ENCODE data around the gene FMNL2. TPM values are rescaled to one million over a fixed set of nuclear protein-coding genes. Genes with fewer than 3 reads are reported as not detected.

Gene FMNL2
- total and polyA plus RNA-seq, 10 donors = 8.8 to 59.3 (median 33.5) TPM

DNA sequence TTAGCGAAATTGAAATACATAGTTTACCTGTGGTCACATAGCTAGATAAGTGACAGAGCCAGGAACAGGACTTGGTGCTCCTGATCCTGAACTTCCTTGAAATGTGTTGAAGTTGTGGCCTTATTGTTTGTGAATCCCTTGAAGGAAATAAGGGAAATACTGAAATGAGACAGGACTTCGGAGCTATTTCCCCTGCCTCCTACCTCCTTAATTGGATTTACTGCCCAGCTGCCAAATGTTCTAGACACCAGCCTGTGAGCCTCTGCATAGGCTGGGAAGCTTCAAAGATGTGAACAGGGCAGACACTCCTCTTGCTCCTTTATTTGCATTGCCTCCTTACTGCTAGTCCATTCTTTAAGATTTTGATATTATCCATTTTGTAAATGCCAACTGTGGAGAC, 247.1 kb downstream of the FMNL2 start:
- TF ChIP-seq POLR2A (IDR thresholded peaks at IDR 0.05) (no peak), POLR2AphosphoS5 (IDR thresholded peaks at IDR 0.05) (no peak)
- TF ChIP-seq, protein P1, sequence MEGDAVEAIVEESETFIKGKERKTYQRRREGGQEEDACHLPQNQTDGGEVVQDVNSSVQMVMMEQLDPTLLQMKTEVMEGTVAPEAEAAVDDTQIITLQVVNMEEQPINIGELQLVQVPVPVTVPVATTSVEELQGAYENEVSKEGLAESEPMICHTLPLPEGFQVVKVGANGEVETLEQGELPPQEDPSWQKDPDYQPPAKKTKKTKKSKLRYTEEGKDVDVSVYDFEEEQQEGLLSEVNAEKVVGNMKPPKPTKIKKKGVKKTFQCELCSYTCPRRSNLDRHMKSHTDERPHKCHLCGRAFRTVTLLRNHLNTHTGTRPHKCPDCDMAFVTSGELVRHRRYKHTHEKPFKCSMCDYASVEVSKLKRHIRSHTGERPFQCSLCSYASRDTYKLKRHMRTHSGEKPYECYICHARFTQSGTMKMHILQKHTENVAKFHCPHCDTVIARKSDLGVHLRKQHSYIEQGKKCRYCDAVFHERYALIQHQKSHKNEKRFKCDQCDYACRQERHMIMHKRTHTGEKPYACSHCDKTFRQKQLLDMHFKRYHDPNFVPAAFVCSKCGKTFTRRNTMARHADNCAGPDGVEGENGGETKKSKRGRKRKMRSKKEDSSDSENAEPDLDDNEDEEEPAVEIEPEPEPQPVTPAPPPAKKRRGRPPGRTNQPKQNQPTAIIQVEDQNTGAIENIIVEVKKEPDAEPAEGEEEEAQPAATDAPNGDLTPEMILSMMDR (IDR thresholded peaks at IDR 0.05 in 8 of 11, conservative IDR thresholded peaks at IDR 0.05 in 3 of 11) = no peak
- WGBS, 5 donors = 66 to 87% (median 85%) methylated on average over 2 of the region's 2 CpGs
- Histone ChIP-seq H3K36me3 (peaks cover 0 to 6% (median 0%) of the 10 kb centered on the region in 6 donors), H3K4me1 (peaks cover 0 to 5% (median 0%) of the 10 kb centered on the region in 6 donors), H3K9me3 (no peaks in the 10 kb centered on the region), H3K27ac (no peak overlapping the region), H3K4me3 (no peak overlapping the region), H3K27me3 (replicated peaks in 1 of 7) (no peaks in the 10 kb centered on the region)
- no peak for DNase-seq
- intact Hi-C loops (cut with DNase I; ENCODE audit: low total_unique reads) = no loop called here

- intact Hi-C loops (cut with DNase I; ENCODE audit: low total_unique reads) = no loop called here
- H3K9me3 ChIP-seq = no peaks in the 10 kb centered on the region
- 51 to 68% (median 59%) methylated on average over 6 of the region's 6 CpGs for WGBS, 5 donors
- TF ChIP-seq, protein P1 (IDR thresholded peaks at IDR 0.05 in 8 of 11, conservative IDR thresholded peaks at IDR 0.05 in 3 of 11) = no peak
- TF ChIP-seq POLR2A (IDR thresholded peaks at IDR 0.05) (no peak), POLR2AphosphoS5 (IDR thresholded peaks at IDR 0.05) (no peak)
- peaks cover 0 to 6% (median 0%) of the 10 kb centered on the region in 6 donors for H3K36me3 ChIP-seq
- DNase-seq = no peak
- H3K27me3 ChIP-seq (replicated peaks in 1 of 7) = no peaks in the 10 kb centered on the region
- H3K4me3 ChIP-seq = no peak overlapping the region
- no peak overlapping the region for H3K27ac ChIP-seq
- H3K4me1 ChIP-seq = peaks cover 0 to 7% (median 0%) of the 10 kb centered on the region in 6 donors
Measured at GRCh38 chr2:152583512-152584229, 248.7 kb downstream of the FMNL2 start.

DNA sequence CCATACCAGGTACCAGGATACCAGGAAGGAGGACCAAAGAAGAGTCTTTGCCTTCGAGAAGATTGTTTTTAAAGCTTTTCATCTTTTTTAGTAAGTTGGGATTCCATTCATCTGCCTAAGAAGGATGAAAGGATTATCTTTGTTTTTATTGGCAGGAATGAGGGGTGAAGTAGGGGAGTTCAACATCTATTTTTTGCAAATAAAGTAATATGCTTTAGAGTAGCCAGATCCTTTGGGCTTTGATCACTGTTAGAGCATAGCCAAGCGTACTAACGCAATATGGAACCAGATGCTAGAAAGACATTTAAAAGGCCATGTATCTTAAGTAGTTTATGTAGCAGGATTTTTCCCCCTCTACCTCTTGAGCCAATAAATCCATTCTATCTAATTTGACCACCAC, 249.3 kb downstream of the FMNL2 start:
- H3K9me3 ChIP-seq = no peaks in the 10 kb centered on the region
- TF ChIP-seq, protein P1 (IDR thresholded peaks at IDR 0.05 in 8 of 11, conservative IDR thresholded peaks at IDR 0.05 in 3 of 11) = no peak
- TF ChIP-seq POLR2A (IDR thresholded peaks at IDR 0.05) = no peak
- no peak for TF ChIP-seq POLR2AphosphoS5 (IDR thresholded peaks at IDR 0.05)
- H3K4me1 ChIP-seq = peaks cover 0 to 13% (median 0%) of the 10 kb centered on the region in 6 donors
- no peak overlapping the region for H3K4me3 ChIP-seq
- H3K27me3 ChIP-seq (replicated peaks in 1 of 7) = no peaks in the 10 kb centered on the region
- no peak for DNase-seq
- WGBS, 5 donors = 90 to 97% (median 92%) methylated on average over 3 of the region's 3 CpGs
- no peak overlapping the region for H3K27ac ChIP-seq
- intact Hi-C loops (cut with DNase I; ENCODE audit: low total_unique reads) = no loop called here
- peaks cover 0 to 6% (median 0%) of the 10 kb centered on the region in 6 donors for H3K36me3 ChIP-seq

DNA sequence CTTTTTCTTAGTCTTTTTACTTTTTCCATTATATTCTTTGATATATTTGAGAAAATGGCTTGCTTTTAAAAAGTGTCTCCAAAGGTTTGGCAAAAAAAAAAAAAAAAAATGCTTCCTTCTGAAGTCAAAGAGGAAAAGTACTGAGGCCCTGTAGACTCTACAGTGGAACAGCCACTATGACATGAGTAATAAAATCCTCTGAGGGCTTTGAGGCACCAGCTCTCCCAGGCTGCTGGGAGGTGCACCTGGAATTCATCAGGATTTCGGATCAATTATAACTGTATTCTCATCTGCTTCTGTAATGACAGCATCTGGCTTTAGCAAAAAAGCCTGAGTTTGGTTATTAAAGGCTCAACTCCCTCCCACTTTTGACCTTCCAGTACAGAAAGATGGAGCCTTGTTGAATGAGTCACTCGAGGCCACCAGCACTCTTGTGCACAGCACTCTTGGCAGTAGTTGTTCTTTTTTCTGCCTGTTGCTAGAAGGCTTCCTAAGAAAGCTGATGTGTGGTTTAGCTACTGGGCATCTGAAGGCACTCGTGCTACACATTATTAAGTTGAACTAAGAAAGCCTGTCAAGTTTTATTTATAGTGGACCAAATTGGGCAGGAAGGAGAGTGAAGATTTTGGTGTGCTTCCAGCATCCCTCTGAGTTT, 251.0 kb downstream of the FMNL2 start:
- no peaks in the 10 kb centered on the region for H3K27me3 ChIP-seq (replicated peaks in 1 of 7)
- H3K27ac ChIP-seq = peak overlapping the region in 5 of 8 donors; percentile 3 to 39 (median 26)
- intact Hi-C loops (cut with DNase I; ENCODE audit: low total_unique reads) = no loop called here
- TF ChIP-seq, protein P1 (IDR thresholded peaks at IDR 0.05 in 8 of 11, conservative IDR thresholded peaks at IDR 0.05 in 3 of 11) = no peak
- TF ChIP-seq POLR2AphosphoS5 (IDR thresholded peaks at IDR 0.05) (no peak), POLR2A (IDR thresholded peaks at IDR 0.05) (no peak)
- H3K9me3 ChIP-seq = no peaks in the 10 kb centered on the region
- 33 to 52% (median 48%) methylated on average over 3 of the region's 3 CpGs for WGBS, 5 donors
- H3K36me3 ChIP-seq = peaks cover 0 to 6% (median 0%) of the 10 kb centered on the region in 6 donors
- H3K4me3 ChIP-seq = no peak overlapping the region
- H3K4me1 ChIP-seq = peaks cover 0 to 16% (median 0%) of the 10 kb centered on the region in 6 donors
- DNase-seq = no peak

All from spleen (tissue), 11 donors.